K562 (cell line): Measurements from ENCODE around the gene GPD2. TPM values are rescaled to one million over a fixed set of nuclear protein-coding genes. Genes with fewer than 3 reads are reported as not detected.

Experiments used
- ARNT ChIP-seq, 2 experiments: fragments of 450-650 bp; IDR thresholded peaks; 2 replicates each; pipeline ENCODE4 v1.6.1; 2016; ENCODE audit warnings: mild to moderate bottlenecking in 1 of 2
- CBX8 ChIP-seq: fragments of 200-600 bp; sonication (generic); IDR thresholded peaks from 2 replicates; pipeline ENCODE4 v1.6.1; 2012; ENCODE audit warnings: borderline replicate concordance, mixed run types, low read depth, mild to moderate bottlenecking, moderate library complexity, mixed read lengths, low read length, control low read depth, inconsistent platforms; ENCODE audit not compliant: poor library complexity, severe bottlenecking; ENCODE audit errors: extremely low read depth
- ZNF318 ChIP-seq, 2 experiments: fragments of 450-650 bp; IDR thresholded peaks; 2 replicates each; pipeline ENCODE4 v1.6.1; 2016; ENCODE audit warnings: mild to moderate bottlenecking in 2 of 2, borderline replicate concordance in 1 of 2, low read depth in 1 of 2, moderate library complexity in 1 of 2
- polyA plus RNA-seq, 8 experiments: library from polyadenylated mRNA; depleted of rRNA in 4 of 8; stranded (reverse) in 5 of 8; unstranded in 3 of 8; fragments of >200 nt; fragmentation: Nextera tagmentation in 2 of 8; fragmentation: Illumina TruSeq in 1 of 8; extraction: Ambion mirVana in 2 of 8; extraction: Trizol in 1 of 8; gene quantifications; 2 replicates each; pipeline versions ENCODE4 v1.2.1 to v1.2.3, GENCODE V29; 2011 to 2014; ENCODE audit warnings: inconsistent platforms in 1 of 8, missing spikeins in 1 of 8
- total RNA-seq, 7 experiments: library from RNA; depleted of rRNA in 6 of 7; stranded (reverse); fragments of >200 nt in 6 of 7; fragmentation: Illumina TruSeq in 2 of 7; extraction: Trizol in 2 of 7; gene quantifications; 2 replicates each; pipeline versions ENCODE4 v1.2.1 to v1.2.3, GENCODE V29; 2011 to 2021; ENCODE audit warnings: low replicate concordance in 1 of 7
- TF ChIP-seq, protein P1 (sequence below), 3 experiments: fragments of 200-800 bp in 1 of 3; sonication (Bioruptor generic) in 1 of 3; sonication (generic) in 1 of 3; formaldehyde crosslinking in 1 of 3; IDR thresholded peaks; 2 replicates each; pipeline versions ENCODE4 v1.6.1 to v1.8.0; 2016 to 2022; ENCODE audit warnings: mild to moderate bottlenecking in 2 of 3, missing compliant biosample characterization in 2 of 3, missing genetic modification characterization in 2 of 3, missing genetic modification reagents in 1 of 3

The GPD2 gene
- total and polyA plus RNA-seq, 9 of the 15 experiments (the other 6 are each of a cell fraction or from before 2014, with no cell fraction given) = 5.2 to 39.2 (median 19.0) TPM

DNA sequence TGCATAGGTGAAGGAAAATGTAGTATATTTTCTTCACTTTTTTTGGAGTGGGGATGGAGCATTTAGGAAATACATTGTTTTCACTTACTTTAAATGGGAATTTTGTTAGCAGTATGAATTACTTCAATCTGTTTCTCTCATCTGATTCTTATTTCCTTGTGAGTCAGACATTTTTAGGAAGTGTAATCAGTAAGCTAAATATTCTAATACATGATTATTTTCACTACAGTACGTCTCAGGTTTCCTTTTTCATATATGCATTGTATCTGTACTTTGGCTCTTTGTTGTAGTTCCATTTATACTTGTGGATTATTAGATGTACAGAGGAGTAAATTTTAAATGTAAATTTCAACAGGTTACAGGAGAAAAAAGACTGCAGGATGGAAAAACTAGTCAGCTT lies 27.9 kb downstream of the GPD2 start (continued):
- TF ChIP-seq, protein P1, sequence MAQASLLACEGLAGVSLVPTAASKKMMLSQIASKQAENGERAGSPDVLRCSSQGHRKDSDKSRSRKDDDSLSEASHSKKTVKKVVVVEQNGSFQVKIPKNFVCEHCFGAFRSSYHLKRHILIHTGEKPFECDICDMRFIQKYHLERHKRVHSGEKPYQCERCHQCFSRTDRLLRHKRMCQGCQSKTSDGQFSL (CRISPR knock-in tag; IDR thresholded peaks at IDR 0.05) = no peak
- TF ChIP-seq, protein P1 (tag; IDR thresholded peaks at IDR 0.05) = no peak
- TF ChIP-seq ZNF318 (IDR thresholded peaks at IDR 0.05; ENCODE audit: borderline replicate concordance in 1 of 2, low read depth in 1 of 2) = no peak
- TF ChIP-seq CBX8 = no peak
- TF ChIP-seq ARNT (IDR thresholded peaks at IDR 0.05) = no peak
